GM21515 (cell line): ENCODE results near the gene BZW1.

Source experiments
- ATAC-seq: cut with Tn5 transposase; IDR thresholded peaks from one replicate; pipeline ENCODE4 v1.9.1; 2021; ENCODE audit not compliant: unreplicated experiment

BZW1 gene

DNA sequence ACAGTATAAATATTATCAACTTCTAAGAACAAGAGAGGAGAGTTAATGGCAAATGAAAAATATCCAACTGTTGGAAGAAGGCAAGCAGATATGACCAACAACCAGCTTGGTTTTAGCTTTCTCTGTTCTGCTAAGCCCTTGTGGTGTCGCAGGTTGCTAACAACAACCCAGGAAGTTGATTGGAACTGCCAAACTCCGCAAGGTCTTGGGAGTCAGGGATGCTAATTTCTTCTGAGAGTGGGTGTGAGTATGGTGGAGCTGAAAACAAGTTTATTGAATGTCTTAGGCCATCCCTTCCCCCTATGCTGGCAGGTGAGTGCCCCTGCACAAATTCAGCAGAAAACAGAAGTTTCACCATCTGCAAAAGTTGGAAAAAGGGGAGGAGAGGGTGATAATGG, 17.5 kb downstream of the BZW1 start:
- no peak for ATAC-seq

DNA sequence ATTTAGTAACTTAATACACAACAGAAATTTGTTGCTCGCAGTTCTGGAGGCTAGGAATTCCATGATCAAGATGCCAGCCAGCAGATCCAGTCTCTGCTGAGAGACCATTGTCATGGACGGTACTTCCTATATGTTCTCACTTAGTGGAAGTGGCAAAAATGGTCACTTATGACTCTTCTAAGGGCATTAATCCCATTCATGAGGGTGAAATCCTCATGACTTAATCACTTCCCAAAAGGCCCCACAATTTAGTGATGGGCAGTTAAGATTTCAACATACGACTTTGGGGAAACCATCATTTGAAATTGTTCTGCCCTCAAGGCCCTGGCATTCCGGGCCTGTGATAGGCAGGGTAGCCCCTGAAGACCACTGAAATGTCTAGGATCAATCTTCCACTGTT, 23.0 kb downstream of the BZW1 start:
- ATAC-seq, result no peak

DNA sequence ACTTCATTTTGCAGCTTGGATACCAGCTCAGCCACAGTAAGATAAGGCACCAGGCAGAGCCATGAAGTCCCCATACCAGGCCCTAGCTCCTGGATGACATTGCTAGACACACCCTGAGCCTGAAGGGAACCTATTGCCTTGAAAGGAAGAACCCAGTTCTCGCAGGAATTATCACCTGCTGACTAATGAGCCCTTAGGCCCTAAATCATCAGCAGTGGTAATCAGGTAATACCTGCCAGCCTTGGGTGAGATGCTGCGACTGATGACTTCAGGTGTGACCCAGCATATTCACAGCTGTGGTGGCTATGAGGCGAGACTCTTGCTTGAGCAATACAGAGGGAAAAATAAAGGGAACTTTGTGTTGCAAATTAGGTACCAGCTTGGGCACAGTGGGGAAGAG, 27.8 kb downstream of the BZW1 start:
- ATAC-seq, result no peak

DNA sequence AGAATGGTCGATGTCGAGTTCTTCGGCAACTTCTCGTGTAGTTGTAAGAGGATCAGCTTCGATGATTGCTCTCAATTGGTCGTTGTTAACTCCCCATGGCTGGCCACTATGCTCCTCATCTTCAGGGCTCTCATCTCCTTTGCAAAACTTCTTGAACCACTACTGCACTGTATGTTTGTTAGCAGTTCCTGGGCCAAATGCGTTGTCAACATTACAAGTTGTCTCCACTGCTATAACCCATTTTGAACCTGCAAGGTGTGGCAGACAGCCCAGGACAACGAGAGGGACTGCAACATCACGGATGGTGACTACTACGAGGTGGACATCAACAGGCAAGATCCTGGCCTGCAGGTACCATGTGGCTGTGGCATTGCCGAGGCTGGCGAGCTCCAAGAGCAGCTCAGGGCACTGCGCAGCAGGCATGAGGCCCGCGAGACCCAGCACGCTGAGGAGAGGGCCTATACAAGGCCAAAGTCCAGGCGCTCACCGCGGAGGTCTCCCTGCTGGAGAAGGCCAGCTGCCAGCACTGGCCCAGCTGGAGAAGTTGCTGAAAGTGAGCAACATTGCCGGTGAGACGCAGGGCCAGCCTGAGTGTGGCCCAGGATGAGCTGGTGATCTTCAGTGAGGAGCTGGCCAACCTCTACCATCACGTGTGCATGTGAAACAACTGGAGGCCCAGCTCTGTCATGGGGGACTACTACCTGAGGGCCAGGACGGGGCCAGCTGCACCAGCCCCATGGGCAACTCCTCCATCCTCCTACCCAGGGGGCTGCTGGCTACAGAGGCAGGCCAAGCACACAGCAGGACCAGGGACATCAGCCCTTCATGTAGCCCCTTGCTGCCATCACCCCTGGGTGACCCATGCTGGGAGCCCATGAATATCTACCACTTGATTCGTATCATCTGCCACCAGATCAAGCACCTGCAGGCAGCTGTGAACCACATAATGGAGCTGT, 32.6 kb downstream of the BZW1 start:
- no peak for ATAC-seq

DNA sequence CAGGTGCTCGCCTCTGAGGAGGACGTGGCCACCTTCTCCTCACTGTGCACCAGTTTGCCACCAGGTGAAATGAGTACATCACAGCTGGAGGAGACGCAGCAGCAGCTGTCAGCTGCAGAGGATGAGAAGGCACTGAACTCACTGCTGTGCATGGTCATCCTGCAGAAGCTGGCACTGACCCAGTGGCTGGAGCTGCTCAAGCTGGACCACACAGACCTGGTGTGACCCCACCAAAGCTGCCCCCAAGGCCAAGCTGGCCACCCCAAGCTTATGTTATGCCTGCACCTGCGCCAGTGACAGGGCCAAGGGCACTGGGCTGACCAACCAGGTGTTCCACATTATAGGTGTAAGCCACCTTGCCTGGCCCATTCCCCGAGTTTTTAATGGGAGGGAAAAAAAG, 33.5 kb downstream of the BZW1 start:
- no peak for ATAC-seq

DNA sequence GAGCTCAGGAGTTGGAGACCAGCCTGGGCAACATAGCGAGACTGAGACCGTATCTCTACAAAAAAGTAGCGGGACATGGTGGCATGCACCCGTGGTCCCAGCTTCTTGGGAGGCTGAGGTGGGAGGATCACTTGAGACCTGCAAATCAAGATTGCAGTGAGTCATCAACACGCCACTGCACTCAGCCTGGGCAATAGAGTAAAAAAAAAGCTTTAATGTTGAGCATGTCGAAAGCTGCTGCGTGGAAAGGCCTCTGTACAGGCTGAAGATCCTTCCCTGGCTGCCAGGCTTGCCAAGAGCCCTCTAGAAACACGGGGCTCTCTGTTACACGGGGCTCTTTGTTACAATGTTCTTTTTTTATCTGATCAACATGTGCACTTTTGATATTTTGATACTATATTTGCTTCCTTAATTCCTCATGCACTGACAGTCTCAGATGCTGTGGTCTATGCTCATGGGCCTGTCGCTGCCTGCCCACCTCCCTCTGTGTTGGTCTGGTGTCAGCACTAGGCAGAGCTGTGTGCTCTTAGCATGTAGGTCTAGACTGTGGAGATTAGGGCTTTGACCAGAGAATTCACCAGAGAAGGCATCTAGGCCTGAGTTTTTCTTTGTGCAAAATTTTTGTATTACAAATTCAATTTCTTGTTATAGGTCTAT, 34.1 kb downstream of the BZW1 start:
- no peak for ATAC-seq

DNA sequence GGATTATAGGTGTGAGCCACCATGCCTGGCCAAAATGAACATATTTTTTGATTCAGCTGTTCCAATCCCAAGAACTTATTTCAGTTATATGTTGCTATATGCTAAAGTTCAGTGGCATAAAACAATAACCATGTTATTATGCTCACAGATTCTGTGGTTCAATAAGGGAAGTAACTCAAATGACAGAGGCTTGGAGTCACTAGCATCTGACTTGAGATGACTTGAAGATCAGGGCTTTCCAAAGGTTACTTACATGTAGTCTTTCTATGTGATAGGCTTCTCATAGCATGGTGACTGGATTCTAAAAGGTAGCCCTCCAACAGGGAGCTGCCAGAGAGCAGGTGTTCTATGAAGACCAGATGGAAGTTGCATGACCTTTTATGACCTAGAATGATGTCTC, 35.6 kb downstream of the BZW1 start:
- ATAC-seq, result no peak

DNA sequence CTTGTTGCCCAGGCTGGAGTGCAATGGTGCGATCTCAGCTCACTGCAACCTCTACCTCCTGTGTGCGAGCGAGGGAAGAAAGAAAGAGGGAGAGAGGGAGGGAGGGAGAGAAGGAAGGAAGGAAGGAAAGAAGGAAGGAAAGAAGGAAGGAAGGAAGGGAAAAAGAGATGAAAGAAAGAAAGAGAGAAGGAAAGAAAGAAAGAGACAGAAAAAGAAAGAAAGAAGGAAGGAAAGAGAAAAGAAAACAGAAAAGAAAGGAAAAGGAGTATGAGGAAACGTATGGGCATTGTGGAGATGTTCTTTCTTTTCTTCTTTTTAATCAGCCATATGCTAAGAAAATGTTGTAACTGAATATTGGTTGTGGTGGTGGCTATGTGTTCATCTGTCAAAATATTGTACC, 36.2 kb downstream of the BZW1 start:
- ATAC-seq, result no peak

DNA sequence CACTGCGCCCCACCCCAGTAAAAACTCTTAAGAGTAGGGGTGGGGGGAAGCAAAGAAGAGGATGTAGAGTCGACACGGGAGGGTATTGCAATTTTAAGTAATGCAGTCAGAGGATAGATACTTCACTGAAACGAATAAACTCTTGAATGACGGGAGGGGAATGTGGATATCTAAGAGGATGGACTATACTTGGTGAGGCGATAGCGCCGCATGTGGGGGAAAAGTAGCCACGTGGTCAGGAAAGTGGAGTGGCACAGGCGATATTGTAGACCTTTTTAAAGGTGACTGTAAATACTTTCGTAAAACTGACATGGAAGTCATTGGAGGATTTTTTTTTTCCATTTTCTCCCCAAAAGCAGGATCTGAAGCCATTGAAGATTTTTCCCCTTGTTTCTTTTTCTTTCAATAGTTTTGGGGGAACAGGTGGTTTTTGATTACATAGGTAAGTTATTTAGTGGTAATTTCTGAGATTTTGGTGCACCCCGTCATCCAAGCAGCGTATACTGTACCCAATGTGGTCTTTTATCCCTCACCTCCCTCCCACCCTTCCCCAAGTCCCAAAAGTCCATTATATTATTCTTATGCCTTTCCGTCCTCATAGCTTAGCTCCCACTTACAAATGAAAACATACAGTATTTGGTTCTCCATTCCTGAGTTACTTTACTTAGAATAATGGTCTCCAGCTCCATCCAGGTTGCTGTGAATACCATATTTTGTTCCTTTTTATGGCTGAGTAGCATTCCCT, 39.0 kb downstream of the BZW1 start:
- ATAC-seq, result no peak

DNA sequence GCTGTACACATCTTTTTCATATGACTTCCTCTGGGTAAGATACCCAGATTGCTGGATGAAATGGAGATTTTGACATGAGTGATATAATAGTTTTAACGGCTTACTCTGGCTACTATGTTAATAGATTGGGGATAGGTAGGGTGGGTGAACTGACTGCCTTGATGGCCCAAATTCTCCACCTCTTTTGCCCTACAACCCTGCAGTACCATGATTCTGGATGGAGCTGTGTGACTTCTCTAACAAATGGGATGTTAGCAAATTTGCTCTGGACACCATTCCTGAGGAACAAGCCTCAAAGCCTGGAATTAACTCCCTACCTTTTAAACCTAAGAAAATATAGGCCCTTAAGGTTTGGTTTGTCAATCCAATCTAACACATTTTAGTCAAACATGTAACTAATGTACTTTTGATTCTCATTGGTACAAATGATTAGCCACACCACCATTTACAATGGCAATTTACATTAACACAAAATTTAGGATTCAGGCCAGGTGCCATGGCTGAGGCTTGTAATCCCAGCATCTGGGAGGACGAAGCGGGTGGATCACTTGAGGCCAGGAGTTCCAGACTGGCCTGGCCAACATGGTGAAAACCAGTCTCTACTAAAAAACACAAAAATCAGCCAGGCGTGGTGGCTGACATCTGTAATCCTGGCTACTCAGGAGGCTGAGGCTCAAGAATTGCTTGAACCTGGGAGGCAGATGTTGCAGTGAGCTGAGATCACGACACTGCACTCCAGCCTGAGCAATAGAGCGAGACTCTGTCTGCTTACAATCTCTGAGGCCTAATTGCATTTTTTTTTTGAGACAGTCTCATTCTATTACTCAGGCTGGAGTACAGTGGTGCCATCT, 39.9 kb downstream of the BZW1 start:
- ATAC-seq, result no peak

DNA sequence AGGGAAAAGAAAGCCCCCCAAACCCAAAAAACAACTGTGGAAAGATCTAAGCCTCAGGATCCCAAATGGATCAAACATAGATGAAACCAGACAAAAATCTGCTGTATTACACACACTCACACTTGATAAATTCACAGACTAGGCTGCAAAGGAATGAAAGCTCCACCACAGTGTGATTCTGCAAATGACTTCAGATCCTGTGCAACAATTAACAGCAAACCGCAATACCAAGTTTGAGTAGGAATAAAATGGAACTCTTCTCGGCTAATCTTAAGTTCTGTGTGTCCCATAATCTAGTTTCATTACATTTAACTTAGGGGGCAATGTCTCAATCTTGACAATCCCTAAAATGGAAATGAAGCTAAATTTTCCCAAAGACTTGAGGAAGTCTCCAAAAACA, 40.9 kb downstream of the BZW1 start:
- no peak for ATAC-seq

DNA sequence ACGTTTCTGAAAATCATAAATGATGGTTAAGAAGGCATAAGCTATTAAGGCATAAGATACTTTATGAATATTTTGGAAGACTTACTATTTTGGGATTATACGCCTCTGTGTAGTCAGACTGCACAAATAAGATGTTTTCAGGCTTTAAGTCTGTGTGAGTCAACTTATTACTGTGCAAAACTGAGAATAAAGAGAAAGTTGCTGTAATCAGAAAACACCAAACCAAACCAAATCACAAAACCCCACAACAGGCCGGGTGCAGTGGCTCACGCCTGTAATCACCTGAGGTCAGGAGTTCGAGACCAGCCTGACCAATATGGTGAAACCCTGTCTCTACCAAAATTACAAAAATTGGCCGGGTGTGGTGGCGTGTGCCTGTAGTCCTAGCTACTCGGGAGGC, 45.1 kb downstream of the BZW1 start:
- no peak for ATAC-seq

DNA sequence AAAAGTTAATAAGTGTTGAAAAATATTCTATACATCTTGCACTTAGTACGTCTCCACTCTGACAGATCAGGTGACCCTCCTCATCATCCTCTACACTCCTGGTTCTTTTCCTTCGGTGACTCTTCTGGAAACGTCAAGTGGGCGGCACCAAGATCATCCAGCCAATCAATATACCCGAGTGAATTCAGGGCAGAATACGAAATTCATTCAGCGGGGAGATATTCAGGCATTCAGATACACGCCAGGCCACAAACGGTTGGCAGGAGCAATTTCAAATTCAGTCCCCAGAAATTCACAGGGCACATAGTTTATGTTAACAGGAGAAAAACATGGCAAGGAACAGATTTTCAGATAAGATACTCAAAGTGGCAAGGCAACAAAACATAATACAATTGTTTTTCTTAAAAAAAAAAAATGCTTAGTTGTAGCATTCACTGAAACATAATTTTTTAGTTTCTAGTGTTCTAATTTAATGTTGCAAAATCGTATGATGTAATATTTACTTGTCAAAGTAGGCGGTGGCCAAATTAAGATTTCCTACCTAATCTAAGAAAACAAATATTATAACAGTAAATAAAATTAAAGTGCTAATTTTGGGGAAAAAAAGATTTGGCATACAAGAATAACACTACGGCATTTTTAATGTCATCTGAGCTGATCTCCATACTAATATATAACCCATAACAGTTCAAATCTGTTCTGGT, 48.5 kb downstream of the BZW1 start:
- no peak for ATAC-seq

DNA sequence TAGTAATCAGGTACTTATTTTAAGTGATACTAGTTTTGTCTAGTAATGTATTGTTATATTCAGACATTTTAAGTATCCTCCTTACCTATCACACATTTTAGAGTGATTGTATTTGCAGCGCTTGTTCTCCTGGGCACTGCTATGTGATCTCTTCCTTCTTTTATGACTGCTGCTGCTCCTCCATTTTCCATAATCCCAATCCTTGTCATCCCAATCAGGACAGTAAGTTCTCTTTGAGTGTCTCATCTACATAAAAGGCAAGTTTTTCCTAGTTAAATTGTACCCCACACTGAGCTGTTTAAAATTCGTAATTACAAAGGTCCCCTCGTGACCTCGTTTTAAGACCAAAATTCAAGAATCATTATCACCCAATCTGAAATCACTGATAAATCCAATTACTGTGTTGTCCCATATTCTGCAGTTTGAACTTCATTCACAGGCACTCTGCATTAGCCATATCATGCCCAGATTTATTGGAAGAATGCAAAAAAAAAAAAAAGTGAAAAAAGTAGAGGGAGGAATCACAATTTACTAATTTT, 50.0 kb downstream of the BZW1 start:
- ATAC-seq, result no peak

DNA sequence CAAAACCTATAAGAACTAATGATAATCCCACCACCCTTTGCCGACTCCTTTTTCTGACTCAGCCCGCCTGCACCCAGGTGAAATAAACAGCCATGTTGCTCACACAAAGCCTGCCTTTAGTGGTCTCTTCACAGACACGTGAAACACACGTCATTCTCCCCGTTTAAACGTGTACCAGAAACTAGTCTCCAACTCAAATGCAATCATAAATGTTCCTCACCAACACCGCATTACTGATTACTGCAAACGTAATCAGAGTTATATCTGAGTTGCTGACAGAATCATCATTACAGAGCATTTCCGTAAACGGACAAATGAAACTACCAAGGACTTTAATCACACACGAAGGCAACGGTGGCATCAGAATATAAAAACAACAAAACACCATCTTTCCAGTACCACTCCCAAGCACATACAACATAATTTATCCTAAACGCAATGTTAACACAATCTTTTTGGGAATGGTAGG, 50.9 kb downstream of the BZW1 start:
- ATAC-seq, result no peak

DNA sequence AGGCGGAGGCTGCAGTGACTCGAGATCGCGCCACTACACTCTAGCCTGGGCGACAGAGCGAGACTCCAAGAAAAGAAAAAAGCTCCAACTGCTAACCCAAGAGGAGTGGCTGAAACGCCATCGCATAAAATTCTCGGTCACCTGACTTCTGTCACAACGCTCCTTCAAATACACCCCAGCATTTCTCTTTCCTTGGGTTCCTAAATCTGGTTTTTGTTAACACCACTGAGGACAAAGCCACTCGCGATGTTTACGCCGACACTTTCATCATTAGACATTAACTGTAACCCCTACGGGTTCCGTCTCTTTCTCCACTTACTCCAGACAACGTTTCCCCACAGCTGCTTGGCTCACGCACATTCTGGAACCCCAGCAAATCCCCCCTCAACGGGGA, 52.1 kb downstream of the BZW1 start:
- peak; percentile 8 for ATAC-seq

DNA sequence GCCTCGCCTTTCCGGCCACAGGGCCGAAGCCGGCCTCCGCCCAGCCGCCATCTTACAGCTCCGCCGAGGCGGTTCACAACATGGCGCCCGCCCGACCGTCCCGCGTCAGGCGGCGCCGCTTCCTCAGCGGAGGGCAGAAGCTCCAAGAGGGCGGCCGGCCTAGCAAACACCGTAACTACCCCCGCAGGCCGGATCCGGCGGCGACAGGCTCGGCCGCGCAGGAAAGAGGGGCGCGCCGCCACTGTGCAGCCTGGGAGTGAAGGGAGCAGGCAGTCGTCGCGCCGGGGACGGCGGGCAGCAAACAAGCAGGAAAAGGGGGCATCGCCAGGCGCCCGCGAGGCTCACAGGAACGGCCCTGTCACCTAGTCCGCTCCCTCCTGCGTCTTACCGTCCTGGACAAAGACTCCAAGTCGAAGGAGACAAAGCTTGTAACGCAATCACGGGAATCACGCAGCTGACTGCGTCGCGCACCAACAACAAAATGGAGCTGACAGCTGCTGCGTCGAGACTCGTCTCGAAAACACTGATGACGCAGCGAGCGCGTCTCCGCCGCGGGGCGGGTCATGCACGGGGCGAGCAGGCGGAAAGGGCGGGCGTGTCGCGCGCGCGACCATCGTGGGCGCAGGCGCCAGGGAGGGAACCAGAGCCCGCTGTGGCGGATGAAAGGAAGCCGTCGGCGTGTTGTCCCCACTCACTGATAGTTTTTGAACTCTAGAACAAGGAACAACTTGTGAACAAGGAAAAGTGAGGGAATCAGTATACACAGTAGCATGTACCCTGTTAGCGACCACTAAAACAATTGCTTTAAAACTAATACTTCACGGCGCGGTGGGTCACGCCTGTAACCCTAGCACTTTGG, 52.7 kb downstream of the BZW1 start, which contains the start of gene CLK1:
Gene CLK1 (minus strand): TSS at position 483 of the 859 bp plus-strand sequence. CDS start 2,796 bp downstream, outside the sequence.
- ATAC-seq, result peak; percentile 88

DNA sequence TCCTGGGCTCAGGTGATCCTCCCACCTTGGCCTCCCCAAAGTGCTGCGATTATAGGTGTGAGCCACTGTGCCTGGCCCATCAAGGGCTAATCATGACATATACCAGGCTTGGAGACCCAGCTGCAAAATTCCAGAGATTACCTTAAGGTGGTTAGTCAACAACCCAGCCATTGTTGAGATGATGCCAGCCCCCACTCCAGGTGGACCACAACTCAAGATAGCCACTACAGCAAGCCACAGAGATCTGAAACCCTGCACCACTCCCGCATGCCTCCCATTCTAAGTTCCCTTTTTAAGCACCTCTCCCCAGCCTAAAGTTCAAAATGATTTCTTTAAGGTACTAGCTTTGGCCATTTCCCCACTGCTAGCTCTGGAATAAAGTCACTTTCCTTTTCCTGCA, 57.3 kb downstream of the BZW1 start:
- no peak for ATAC-seq

DNA sequence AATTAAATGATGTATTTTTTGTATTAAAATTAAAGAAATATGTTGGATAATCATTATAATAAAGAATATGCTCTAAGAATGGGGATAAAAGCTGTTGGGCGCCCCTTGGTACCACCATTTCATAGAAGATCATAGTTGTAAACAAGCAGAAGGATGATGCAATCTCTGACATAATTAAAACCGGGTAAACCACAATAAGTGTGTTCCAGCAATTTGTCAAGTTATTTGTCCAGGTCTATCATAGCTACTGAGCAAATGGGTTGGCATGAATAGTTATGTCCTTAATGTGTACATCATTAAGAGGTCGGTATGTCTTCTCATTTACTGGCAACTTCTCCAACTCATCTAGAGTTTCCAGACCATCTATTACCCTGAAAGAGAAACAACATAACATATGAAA, 59.4 kb downstream of the BZW1 start:
- ATAC-seq, result no peak
